GM19397 (cell line): ENCODE results near the gene MICAL3.

Experiments
- ATAC-seq: cut with Tn5 transposase; IDR thresholded peaks from one replicate; pipeline ENCODE4 v1.9.1; 2021; ENCODE audit warnings: mild to moderate bottlenecking, moderate library complexity; ENCODE audit not compliant: unreplicated experiment

MICAL3 gene

GRCh38 chr22:17875631-17876030, 148.7 kb downstream of the MICAL3 start:
- no peak for ATAC-seq

- no peak for ATAC-seq
These were observed 149.2 kb downstream of the MICAL3 start for GRCh38 chr22:17875156-17875555.

DNA sequence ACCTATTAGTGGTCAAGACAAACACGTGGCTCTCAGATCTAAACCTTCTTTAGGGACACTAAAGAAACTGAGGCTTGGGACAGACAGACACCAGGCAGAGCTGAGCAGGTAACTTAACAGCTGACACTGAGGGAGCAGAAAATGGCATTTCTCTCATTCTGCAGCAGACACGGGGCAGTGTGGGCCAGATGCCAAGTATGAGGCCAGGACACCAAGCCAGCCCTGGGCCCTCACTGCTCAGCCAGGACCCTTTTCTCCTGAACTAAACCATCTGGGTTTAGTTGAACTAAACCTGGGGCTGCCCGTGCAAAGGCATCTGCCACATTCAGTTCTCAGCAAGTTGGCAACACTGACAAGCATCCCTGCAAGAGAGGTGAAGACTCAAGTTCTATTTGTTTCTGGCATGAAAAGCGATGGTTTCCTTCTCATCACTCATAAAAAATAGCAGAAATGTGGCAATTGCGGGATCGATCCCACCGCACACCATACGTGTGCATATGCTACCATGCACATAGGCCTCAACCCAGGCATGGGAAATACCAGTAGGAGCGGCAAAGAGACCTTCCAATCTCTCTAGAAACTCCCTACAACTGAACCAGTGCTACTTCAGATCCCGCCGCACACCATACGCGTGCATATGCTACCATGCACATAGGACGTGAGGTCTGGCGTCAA, 150.0 kb downstream of the MICAL3 start:
- ATAC-seq: no peak

DNA sequence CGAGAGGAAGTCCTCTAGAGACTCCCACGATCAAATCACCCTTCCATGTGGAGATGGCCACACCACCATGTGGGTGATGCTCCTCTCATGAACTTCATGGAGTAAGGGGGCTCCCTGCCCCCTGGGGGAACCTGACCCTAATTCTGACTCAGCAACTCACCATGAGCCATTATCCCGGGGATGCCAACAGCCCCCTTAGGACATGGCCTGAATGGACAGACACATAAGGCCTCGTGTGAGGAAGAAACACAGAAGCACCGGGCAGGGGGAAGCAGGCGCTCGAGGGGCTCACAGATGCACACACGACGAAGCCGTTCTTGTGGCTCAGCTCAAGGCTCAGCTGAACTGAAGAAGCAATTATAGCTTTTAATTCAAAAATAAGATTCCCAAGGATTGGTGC, 150.6 kb downstream of the MICAL3 start:
- no peak for ATAC-seq

GRCh38 chr22:17873116-17873515, 151.2 kb downstream of the MICAL3 start:
- ATAC-seq: no peak

GRCh38 chr22:17872471-17872870, 151.9 kb downstream of the MICAL3 start:
- no peak for ATAC-seq

DNA sequence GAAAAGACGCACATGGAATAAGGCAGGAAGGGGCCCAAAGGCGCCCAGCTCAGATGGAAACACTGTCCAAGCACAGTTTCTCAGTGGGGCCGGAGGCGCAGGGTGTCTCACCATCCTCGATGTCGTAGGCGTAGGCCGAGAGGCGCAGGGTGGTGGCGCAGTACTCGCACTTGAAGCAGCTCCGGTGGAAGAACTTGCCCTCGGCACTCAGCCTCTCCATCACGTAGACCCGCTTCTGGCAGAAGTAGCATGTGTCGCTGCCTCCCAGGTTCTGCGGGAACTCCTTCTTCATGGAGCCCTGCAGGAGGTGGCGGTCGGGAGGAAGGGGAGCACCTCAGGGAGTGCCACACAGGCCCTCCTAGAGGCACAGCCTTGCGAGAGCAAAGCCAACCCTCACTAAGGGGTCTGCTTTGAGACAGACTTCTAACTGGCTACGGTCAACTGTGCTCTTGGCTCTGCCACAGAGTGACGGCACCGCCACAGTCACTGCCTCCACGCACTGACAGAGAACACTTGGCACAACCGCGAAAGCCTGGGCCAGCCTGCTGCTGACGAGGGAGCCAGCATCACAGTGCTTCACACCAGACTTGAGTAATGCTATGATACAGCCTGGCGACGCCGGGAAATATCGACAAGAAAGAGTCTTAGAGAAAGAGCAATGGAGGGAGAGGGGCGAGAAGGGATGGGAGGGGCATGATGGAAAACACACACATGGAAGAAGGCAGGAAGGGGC, 152.5 kb downstream of the MICAL3 start:
- no peak for ATAC-seq

DNA sequence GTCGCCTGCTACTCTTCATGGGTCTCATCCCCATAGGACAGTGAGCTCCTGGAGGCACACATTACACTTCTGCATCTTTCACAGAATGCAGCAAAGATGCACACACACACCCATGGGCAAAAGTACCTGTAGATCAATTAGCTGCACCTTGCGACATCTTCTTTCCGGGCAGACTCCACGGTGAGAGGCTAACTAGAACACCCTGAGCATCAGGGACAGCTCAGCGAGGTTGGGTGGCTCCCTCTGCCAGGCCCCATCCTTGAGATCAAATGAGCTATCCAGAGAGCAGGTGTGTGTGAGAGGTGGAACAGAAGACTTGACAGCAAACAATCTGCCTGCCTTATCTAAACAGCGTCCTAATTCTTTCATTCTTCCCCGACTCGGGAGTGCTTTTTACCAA, 154.0 kb downstream of the MICAL3 start:
- no peak for ATAC-seq

- ATAC-seq: no peak
These were observed 154.9 kb downstream of the MICAL3 start for GRCh38 chr22:17869285-17870096.

- ATAC-seq: no peak
These were observed 155.6 kb downstream of the MICAL3 start for GRCh38 chr22:17868771-17869170.

GRCh38 chr22:17867160-17867785, 157.1 kb downstream of the MICAL3 start:
- ATAC-seq: no peak

DNA sequence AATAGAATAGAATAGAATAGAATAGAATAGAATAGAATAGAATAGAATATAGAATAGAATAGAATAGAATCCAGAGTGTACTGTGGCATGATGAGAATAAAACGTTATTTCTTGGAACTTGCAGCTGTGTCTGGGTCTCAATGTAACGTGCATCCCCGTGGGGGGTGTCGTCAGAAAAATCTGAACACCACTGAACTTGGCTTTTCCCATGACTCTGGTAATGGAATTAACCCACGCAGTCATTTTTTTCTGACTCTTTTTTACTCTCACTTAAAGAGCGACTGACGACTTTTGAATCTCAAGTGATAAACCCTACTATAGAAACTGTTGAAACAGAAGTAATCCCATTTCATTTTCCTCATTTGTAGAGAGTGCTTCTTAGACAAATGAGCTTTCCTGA, 157.7 kb downstream of the MICAL3 start:
- ATAC-seq: no peak

DNA sequence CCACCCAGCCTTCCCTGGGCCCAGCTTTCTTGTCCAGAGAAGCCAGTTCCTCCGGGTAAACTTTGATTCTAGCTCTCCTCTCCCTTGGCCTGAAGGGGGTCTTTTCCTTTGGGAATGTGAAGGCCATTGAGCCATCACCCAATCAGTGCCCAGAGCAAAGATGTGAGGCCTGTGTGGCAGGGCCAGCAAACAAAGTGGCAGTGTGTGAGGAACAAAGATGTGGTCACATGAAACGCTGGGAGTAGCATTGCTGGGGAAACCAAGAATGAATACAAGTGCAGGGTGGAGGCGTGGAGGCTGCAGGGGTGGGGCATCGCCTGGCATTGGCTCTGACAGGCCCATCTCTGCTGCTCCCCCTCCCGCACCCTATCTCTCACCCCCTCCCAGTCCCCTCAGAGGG, 158.2 kb downstream of the MICAL3 start:
- no peak for ATAC-seq

- no peak for ATAC-seq
These were observed 158.9 kb downstream of the MICAL3 start for GRCh38 chr22:17865183-17866055.

GRCh38 chr22:17864398-17865182, 159.8 kb downstream of the MICAL3 start:
- ATAC-seq: no peak

DNA sequence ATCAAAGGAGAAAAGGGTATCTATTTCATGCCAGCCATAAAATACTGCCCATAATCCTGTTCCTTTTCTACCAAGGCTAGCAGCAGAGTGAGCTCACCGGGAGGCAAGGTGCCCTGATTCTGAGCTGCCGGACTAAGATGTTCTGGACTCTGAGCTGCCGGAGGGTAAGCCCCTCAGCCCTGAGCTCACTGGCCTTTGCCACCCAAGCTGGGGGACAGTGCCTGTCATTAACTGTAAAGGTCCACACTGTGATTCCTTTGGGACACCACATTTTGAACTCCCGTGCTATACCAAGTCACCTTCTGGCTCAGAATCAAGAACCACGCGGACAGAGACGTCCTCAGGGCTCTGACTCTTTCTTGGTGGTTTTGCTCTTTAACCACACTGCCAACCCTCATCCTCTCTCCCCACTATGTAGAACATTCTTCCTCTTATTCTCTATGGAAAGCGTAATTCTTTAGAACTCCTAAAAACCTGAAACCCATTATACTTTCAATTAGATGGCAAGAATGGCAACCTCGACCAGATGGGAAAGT, 161.6 kb downstream of the MICAL3 start:
- ATAC-seq: no peak

- ATAC-seq: no peak
These were observed 162.5 kb downstream of the MICAL3 start for GRCh38 chr22:17861909-17862308.

GRCh38 chr22:17860220-17860965, 164.0 kb downstream of the MICAL3 start:
- ATAC-seq: no peak

DNA sequence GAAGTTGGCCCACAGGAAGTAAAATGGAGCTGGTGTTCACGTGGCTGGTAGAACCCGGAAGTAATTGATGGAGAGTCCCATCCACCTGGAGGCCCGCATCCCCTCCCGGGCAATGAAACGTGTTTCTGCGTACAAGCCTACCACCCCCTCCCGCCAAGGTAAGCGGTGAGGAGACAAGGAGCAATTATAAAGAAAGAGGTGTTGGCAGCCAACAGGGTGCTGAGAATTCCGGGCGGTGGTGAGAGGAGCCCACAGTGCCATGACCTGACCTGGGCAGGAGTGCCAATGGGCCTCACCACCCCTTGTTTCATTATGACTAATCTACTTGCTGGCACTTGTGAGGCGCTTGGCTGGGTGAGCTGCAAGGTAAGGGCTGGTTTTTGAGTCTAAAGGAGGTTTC, 166.3 kb downstream of the MICAL3 start:
- no peak for ATAC-seq
